Ectodermal cell (in vitro differentiated cells): ENCODE measurements around the gene MACROD1.
A peak's percentile ranks its signal among the peaks of the same experiment; 100 is the strongest.

Experiments
- H3K27ac ChIP-seq: 2 replicates; pipeline ENCODE4 v1.7.0; 2013; ENCODE audit warnings: mild to moderate bottlenecking, low read depth, low read length; ENCODE audit not compliant: insufficient read depth, poor library complexity, severe bottlenecking
- H3K27me3 ChIP-seq: 2 replicates; pipeline ENCODE4 v1.7.0; 2013; ENCODE audit warnings: mild to moderate bottlenecking, low read length; ENCODE audit not compliant: insufficient read depth, control insufficient read depth, poor library complexity, severe bottlenecking
- H3K36me3 ChIP-seq: one replicate; pipeline ENCODE4 v1.7.0; 2013; ENCODE audit warnings: low read length; ENCODE audit not compliant: control insufficient read depth, insufficient read depth
- H3K4me1 ChIP-seq: one replicate; pipeline ENCODE4 v1.7.0; 2013; ENCODE audit warnings: low read length; ENCODE audit not compliant: control insufficient read depth, insufficient read depth
- H3K4me3 ChIP-seq: 2 replicates; pipeline ENCODE4 v1.7.0; 2013; ENCODE audit warnings: low read depth, low read length, control low read depth; ENCODE audit not compliant: insufficient read depth
- H3K9me3 ChIP-seq: 2 replicates; pipeline ENCODE4 v1.7.0; 2013; ENCODE audit warnings: mild to moderate bottlenecking, low read length, moderate library complexity; ENCODE audit not compliant: control insufficient read depth
- WGBS, 2 experiments: methylation state at CpG; one replicate each; pipeline ENCODE4 v1.1.7; 2013; ENCODE audit warnings: missing lambda C conversion rate in 2 of 2; 5-methylcytosine and 5-hydroxymethylcytosine counted together

MACROD1 gene

DNA sequence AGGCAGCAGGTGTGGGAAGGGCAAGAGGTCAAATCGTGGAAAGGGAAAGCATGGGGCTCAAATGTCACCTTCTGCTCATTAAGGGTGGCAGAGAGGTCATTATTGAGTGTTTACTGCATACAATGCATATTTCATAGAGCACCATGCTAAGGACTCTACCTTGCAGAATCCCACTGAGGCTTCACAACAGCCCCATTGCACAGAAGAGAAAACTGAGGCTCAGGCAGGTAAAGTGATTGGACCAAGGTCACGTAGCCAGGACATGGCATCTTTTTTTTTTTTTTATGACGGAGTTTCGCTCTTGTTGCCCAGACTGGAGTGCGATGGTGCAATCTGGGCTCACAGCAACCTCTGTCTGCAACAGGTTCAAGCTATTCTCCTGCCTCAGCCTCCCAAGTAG lies 122.4 kb downstream of the MACROD1 start:
- Histone ChIP-seq H3K4me1 (peaks cover 30% of the 10 kb centered on the region), H3K9me3 (no peaks in the 10 kb centered on the region), H3K27me3 (peaks cover 10% of the 10 kb centered on the region), H3K27ac (no peak overlapping the region), H3K4me3 (no peak overlapping the region), H3K36me3 (no peaks in the 10 kb centered on the region)
- WGBS, 2 experiments: 88 to 91% methylated on average over 5 of the region's 5 CpGs

DNA sequence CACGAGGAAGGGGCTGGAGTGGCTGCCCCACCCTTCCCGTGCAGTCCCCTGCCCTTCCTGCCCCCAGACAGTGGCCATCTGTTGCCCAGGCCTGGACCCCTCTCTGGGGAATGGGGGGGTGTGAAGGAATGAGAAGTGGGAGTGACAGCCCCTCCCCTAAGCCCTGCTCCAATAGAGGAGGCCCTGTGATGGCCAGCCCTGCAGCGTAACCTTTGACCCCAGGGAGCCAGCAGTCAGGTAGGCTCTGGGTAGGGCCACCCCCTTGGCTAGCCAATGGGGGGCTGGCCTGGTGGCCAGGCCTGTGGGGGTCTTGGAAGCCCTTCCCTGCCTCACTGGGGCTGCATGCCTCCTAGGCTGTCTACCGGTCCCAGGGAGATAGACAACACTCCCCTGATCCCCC lies 123.6 kb downstream of the MACROD1 start:
- 64 to 70% methylated on average over 4 of the region's 4 CpGs for WGBS, 2 experiments
- H3K4me3 ChIP-seq: no peak overlapping the region
- peaks cover 23% of the 10 kb centered on the region for H3K27me3 ChIP-seq
- H3K9me3 ChIP-seq: no peaks in the 10 kb centered on the region
- H3K27ac ChIP-seq: no peak overlapping the region
- H3K4me1 ChIP-seq: peaks cover 23% of the 10 kb centered on the region
- no peaks in the 10 kb centered on the region for H3K36me3 ChIP-seq

DNA sequence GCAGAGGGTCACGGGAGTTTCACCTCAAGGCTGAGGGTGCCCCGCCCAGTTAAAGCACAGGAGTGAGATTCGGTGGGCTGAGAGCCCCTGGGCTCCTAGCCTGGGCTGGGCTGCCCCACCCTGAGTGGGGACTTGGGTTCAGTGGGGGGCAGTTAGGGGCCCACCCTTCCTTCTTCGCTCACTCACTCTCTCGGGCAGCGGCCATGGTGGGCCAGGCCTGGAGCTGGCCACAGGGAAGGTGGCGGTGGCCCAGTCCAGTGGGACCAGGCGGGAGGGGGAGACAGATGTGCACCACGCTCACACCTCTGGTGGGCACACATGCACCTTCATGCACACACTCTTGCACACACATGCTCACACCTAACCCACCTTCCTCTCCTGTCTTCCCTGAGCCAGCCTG lies 124.1 kb downstream of the MACROD1 start:
- no peaks in the 10 kb centered on the region for H3K36me3 ChIP-seq
- H3K4me1 ChIP-seq: peaks cover 25% of the 10 kb centered on the region
- no peak overlapping the region for H3K27ac ChIP-seq
- peaks cover 27% of the 10 kb centered on the region for H3K27me3 ChIP-seq
- 92 to 94% methylated on average over 9 of the region's 9 CpGs for WGBS, 2 experiments
- no peak overlapping the region for H3K4me3 ChIP-seq
- no peaks in the 10 kb centered on the region for H3K9me3 ChIP-seq

DNA sequence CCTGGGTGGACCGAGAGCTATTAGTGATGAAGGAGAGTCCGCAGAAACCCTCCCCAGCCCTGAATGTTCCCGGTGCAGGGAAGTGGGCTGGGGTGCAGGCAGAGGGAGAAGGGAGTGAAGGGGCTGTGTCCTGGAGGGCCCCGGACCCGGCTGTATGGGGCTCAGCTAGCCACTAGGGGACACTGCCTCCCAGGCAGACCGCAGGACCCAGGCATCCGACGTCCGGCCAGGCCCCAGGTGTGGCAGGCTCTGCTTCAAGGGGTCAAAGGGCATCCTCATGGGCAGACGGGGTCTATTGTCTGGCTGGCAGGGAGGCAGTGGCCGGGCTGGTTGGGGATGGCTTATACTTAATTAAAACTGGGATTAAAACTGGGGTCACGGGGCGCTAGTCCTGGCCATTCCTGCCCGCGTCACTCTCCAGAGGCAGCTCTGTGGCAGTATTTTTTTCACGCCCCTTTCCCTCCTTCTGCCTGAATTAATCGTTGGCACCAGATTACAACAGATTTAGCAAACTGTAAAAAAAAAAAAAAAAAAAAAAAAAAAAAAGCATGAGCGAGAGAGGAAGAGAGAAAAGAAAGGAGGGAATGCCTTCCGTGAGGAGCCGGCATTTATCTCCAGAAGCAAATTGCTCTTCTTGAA lies 125.1 kb downstream of the MACROD1 start:
- Histone ChIP-seq H3K27ac (no peak overlapping the region), H3K36me3 (no peaks in the 10 kb centered on the region), H3K4me1 (peaks cover 31% of the 10 kb centered on the region), H3K4me3 (no peak overlapping the region), H3K9me3 (no peaks in the 10 kb centered on the region), H3K27me3 (peaks cover 38% of the 10 kb centered on the region)
- WGBS, 2 experiments: 45 to 50% methylated on average over 18 to 19 of the region's 20 CpGs

DNA sequence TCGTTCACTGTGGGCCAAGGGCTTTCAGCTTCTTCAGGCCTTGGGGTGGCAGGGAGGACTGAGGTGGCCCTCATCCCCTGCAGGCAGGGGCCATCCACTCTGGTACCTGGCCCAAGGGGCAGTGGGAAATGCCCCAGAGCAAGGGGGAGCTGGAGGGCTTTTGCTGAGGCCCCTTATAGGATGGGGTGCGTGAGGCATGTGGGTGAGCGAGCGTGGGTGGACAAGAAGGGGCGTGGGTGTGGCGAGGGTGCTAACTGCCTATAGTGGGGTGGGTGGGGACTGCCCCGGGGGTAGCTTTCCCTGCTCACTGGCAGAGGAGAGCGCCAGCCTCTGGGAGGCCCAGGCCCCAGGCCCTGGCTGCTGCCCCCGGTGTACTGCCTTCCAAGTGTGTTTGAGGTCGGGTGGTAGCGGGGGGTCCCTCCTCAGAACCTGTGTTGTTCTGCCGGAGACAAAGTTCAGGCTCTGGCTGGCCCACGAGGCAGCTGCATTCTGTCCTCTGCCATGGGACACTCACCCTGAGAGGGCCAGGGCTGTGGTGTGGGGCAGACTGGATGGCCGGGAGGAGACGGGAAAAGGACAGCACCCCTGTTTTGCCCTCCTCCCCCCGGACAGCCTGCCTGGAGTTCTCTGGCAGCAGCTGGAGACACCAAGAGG lies 126.8 kb downstream of the MACROD1 start:
- Histone ChIP-seq H3K27ac (no peak overlapping the region), H3K4me1 (peaks cover 35% of the 10 kb centered on the region), H3K4me3 (no peak overlapping the region), H3K9me3 (no peaks in the 10 kb centered on the region), H3K36me3 (no peaks in the 10 kb centered on the region), H3K27me3 (peaks cover 52% of the 10 kb centered on the region)
- WGBS, 2 experiments: 88 to 89% methylated on average over 16 of the region's 16 CpGs

DNA sequence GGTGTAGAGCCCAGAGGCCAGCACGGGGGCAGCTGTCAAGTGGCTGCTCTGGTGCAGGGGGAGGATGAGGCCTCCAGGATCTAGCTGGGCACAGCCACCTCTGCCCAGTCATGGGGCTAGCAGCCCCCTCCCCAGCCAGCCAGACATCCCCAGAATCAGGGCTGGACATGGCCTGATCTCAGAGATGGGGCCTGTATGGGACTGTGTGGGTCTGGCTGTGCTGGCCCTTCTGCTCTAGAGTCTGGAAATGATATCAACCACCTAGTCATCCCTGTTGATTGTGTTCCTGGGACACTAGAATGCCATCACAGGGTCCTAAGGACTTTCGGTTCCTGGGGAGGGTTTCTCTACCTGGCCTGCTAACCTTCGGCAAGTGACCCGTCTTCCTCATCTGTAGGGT lies 127.4 kb downstream of the MACROD1 start:
- H3K4me3 ChIP-seq: no peak overlapping the region
- peaks cover 56% of the 10 kb centered on the region for H3K27me3 ChIP-seq
- no peaks in the 10 kb centered on the region for H3K36me3 ChIP-seq
- H3K4me1 ChIP-seq: peaks cover 35% of the 10 kb centered on the region
- 94 to 96% methylated on average over 4 of the region's 4 CpGs for WGBS, 2 experiments
- H3K27ac ChIP-seq: no peak overlapping the region
- H3K9me3 ChIP-seq: no peaks in the 10 kb centered on the region

DNA sequence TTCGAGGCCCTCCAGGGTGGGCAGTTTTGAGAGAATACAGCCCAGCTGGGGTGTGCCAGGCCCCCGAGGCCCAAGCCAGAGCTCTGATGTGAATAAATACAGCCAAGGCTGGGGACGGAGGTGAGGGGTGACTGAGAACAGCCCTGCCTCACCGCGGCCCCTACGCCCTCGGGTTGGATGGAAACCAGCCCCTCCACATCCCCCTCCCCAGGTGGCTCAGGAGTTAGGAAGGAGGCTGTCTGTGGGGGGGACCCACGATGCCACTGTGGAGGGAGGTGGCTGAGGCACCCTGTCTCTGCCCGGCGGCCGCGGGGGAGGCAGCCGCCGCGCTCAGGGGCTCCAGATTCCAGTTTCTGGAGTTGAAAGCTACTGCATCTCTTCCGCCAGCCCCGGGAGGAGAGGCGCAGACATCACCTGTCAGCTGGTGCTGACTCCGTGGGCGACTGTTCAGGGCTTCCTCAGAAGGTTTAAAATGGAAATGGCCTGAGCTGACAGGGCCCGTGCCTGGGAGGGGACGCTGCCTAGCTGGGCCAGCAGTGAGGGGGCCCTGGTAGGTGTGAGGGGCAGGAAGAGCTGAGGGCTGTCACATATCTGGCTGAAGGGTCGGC lies 128.8 kb downstream of the MACROD1 start:
- peaks cover 29% of the 10 kb centered on the region for H3K4me1 ChIP-seq
- no peaks in the 10 kb centered on the region for H3K9me3 ChIP-seq
- peaks cover 60% of the 10 kb centered on the region for H3K27me3 ChIP-seq
- H3K27ac ChIP-seq: no peak overlapping the region
- whole genome bisulfite sequencing, 2 experiments: 25 to 27% methylated on average over 19 to 23 of the region's 23 CpGs
- no peaks in the 10 kb centered on the region for H3K36me3 ChIP-seq
- H3K4me3 ChIP-seq: no peak overlapping the region

DNA sequence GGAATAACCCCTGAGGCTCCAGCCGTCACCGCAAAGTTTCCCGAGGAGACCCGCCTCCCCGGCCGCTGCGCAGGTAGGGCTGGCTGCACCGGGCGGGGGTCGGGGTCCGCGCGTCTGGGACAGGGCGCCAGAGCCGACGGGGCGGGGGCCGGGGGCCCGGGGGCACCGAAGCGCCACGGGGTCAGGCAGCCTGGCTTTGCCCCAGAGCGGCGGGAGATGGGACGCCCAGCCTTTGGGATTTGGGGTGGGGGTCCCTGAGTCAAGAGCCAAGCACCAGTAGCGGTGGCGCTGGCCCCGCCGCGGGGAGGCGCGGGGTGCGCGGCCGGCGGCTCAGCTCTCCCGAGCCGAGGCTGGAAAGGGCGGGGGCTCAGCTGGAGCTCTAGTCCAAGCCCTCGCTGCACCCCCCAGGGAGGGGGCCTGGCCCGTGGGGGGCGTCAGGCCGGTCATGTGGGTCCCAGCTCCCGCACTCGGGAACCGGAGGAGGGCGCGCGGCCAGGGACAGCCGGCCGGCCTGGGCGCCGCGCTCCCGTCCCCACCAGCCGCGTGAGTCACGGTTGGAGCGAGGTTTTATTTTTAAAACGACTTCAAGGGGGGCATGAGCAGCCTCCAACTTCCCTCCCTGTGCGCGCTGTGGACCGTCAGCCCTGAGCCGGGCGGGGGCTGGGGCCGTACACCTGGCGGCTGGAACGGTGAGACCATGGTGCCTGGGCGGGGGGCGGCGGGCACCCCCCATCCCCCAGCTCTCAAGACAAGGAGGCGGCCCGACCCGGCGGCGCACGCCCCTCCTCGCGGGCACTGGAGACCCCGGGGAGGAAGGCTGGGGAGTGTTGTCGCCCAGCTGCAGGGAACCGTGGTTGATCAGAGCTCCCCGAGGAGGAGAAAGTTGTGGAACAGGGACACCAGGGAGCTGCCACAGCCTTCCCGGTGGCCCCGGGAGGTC lies 129.6 kb downstream of the MACROD1 start:
- Histone ChIP-seq H3K4me1 (peaks cover 21% of the 10 kb centered on the region), H3K36me3 (no peaks in the 10 kb centered on the region), H3K27ac (no peak overlapping the region), H3K9me3 (no peaks in the 10 kb centered on the region), H3K27me3 (peaks cover 60% of the 10 kb centered on the region), H3K4me3 (peak overlapping the region; percentile 43)
- 1% methylated on average over 85 of the region's 85 CpGs for WGBS, 2 experiments

DNA sequence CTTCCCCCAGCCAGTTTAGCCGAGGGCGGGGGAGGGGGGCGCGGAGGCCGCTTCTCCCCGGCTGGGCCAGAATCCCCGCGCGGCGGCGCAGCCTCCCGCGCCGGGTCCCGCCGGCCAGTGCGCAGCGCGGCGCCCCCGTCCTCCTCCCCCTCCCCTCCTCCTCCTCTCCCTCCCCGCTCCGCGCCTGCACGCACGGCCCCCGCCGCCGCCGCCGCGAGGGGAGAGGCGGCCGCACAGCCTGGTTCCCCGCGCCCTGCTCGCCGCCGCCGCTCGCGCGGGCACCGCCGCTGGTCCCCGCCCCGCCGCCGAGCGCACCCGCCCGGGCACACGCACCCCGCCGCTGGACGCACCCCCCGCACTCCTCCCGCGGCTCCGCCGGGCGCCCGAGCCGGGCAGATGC lies 130.3 kb downstream of the MACROD1 start, which contains the start of gene FLRT1:
Gene FLRT1, plus strand, starts transcription at position 356 of the 400 bp plus-strand sequence. CDS start 80,337 bp downstream, outside the sequence.
- WGBS, 2 experiments: 0 to 1% methylated on average over 47 to 52 of the region's 64 CpGs
- Histone ChIP-seq H3K9me3 (no peaks in the 10 kb centered on the region), H3K27ac (no peak within 1 kb of the TSS), H3K4me3 (peak within 1 kb of the TSS; percentile 43), H3K27me3 (peaks cover 64% of the 10 kb centered on the region), H3K36me3 (no peaks in the 10 kb centered on the region), H3K4me1 (peaks cover 19% of the 10 kb centered on the region)
